Nephron (organoid): ENCODE results near the gene UBASH3B.

Experiments used
- H3K27ac Mint-ChIP-seq, 3 experiments: 2 replicates each; pipeline ENCODE4 v1.8.0; 2020; ENCODE audit warnings: mixed read lengths in 3 of 3, mild to moderate bottlenecking in 2 of 3, moderate library complexity in 1 of 3
- H3K27me3 Mint-ChIP-seq: 2 replicates; pipeline ENCODE4 v1.8.0; 2021; ENCODE audit warnings: low read depth, mild to moderate bottlenecking, moderate library complexity, mixed read lengths
- H3K36me3 Mint-ChIP-seq: 2 replicates; pipeline ENCODE4 v1.8.0; 2020; ENCODE audit warnings: low read depth, mixed read lengths
- H3K4me1 Mint-ChIP-seq: 2 replicates; pipeline ENCODE4 v1.8.0; 2020; ENCODE audit warnings: mixed read lengths
- H3K4me3 Mint-ChIP-seq, 3 experiments: 2 replicates each; pipeline ENCODE4 v1.8.0; 2020; ENCODE audit warnings: mild to moderate bottlenecking in 3 of 3, mixed read lengths in 3 of 3, moderate library complexity in 2 of 3
- H3K9me3 Mint-ChIP-seq: 2 replicates; pipeline ENCODE4 v1.8.0; 2020; ENCODE audit warnings: mixed read lengths
- TF ChIP-seq, protein P1 (sequence below), 3 experiments: fragments of 200-600 bp; sonication (generic); IDR thresholded peaks; one replicate each; pipeline ENCODE4 v1.5.0; 2021; ENCODE audit warnings: antibody characterized with exemption in 3 of 3; ENCODE audit not compliant: unreplicated experiment in 3 of 3

The UBASH3B gene

GRCh38 chr11:122780296-122780949 lies 124.9 kb downstream of the UBASH3B start:
- H3K4me1 Mint-ChIP-seq, result peaks cover 34% of the 10 kb centered on the region

GRCh38 chr11:122781378-122782195 lies 126.1 kb downstream of the UBASH3B start:
- Mint-ChIP-seq H3K27ac (peak overlapping the region; percentile 30 to 66 (median 65)), H3K27me3 (peaks cover 45% of the 10 kb centered on the region), H3K4me3 (no peak overlapping the region), H3K36me3 (no peaks in the 10 kb centered on the region), H3K9me3 (no peaks in the 10 kb centered on the region), H3K4me1 (peaks cover 24% of the 10 kb centered on the region)
- TF ChIP-seq, protein P1, sequence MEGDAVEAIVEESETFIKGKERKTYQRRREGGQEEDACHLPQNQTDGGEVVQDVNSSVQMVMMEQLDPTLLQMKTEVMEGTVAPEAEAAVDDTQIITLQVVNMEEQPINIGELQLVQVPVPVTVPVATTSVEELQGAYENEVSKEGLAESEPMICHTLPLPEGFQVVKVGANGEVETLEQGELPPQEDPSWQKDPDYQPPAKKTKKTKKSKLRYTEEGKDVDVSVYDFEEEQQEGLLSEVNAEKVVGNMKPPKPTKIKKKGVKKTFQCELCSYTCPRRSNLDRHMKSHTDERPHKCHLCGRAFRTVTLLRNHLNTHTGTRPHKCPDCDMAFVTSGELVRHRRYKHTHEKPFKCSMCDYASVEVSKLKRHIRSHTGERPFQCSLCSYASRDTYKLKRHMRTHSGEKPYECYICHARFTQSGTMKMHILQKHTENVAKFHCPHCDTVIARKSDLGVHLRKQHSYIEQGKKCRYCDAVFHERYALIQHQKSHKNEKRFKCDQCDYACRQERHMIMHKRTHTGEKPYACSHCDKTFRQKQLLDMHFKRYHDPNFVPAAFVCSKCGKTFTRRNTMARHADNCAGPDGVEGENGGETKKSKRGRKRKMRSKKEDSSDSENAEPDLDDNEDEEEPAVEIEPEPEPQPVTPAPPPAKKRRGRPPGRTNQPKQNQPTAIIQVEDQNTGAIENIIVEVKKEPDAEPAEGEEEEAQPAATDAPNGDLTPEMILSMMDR (IDR thresholded peaks at IDR 0.05; ENCODE audit: unreplicated experiment in 3 of 3), result peak; percentile 90 to 96 (median 92)

More at GRCh38 chr11:122780296-122780949, 124.9 kb downstream of the UBASH3B start:
- no peaks in the 10 kb centered on the region for H3K9me3 Mint-ChIP-seq
- peaks cover 50% of the 10 kb centered on the region for H3K27me3 Mint-ChIP-seq
- peak overlapping the region in 1 of 3 experiments; percentile 23 for H3K27ac Mint-ChIP-seq
- H3K4me3 Mint-ChIP-seq, result no peak overlapping the region
- no peaks in the 10 kb centered on the region for H3K36me3 Mint-ChIP-seq
- TF ChIP-seq, protein P1 (IDR thresholded peaks at IDR 0.05; ENCODE audit: unreplicated experiment in 3 of 3), result no peak

DNA sequence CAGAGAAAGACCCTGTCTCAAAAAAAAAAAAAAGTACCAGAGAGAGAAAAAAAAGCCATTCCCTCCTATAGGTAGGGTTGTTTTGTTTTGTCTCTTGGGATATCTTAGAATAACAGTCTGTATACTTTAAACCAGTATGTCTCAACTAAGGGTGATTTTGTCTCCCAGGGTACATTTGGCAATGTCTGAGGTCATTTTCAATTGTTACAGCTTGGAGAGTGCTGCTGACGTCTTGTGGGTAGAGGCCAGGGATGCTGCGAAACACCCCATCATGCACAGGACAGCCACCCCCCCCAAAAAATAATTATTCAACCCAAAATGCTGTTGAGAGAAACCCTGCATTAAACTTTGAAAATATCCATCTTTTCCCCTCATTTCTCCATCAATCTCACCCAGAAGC lies 126.7 kb downstream of the UBASH3B start:
- Mint-ChIP-seq H3K27ac (no peak overlapping the region), H3K36me3 (no peaks in the 10 kb centered on the region), H3K4me1 (peaks cover 17% of the 10 kb centered on the region), H3K27me3 (peaks cover 41% of the 10 kb centered on the region), H3K4me3 (no peak overlapping the region), H3K9me3 (no peaks in the 10 kb centered on the region)
- TF ChIP-seq, protein P1 (IDR thresholded peaks at IDR 0.05; ENCODE audit: unreplicated experiment in 3 of 3), result no peak

GRCh38 chr11:122784325-122784955 lies 128.9 kb downstream of the UBASH3B start:
- TF ChIP-seq, protein P1 (IDR thresholded peaks at IDR 0.05; ENCODE audit: unreplicated experiment in 3 of 3), result no peak
- Mint-ChIP-seq H3K4me1 (peaks cover 11% of the 10 kb centered on the region), H3K27me3 (peaks cover 33% of the 10 kb centered on the region), H3K36me3 (no peaks in the 10 kb centered on the region), H3K4me3 (no peak overlapping the region), H3K27ac (no peak overlapping the region), H3K9me3 (no peaks in the 10 kb centered on the region)

- TF ChIP-seq, protein P1 (IDR thresholded peaks at IDR 0.05; ENCODE audit: unreplicated experiment in 3 of 3), result no peak
- no peak overlapping the region for H3K27ac Mint-ChIP-seq
- H3K4me1 Mint-ChIP-seq, result peaks cover 11% of the 10 kb centered on the region
- no peak overlapping the region for H3K4me3 Mint-ChIP-seq
- H3K27me3 Mint-ChIP-seq, result peaks cover 31% of the 10 kb centered on the region
- no peaks in the 10 kb centered on the region for H3K36me3 Mint-ChIP-seq
- H3K9me3 Mint-ChIP-seq, result no peaks in the 10 kb centered on the region
Measured at GRCh38 chr11:122785031-122785541, 129.6 kb downstream of the UBASH3B start.
